ENCODE results near the gene C1RL. TPM values are rescaled to one million over a fixed set of nuclear protein-coding genes. Genes with fewer than 3 reads are reported as not detected.
A peak's percentile ranks its signal among the peaks of the same experiment; 100 is the strongest.

Gene C1RL
- total RNA-seq, 1 donor from 2014 or later: 80.5 TPM

DNA sequence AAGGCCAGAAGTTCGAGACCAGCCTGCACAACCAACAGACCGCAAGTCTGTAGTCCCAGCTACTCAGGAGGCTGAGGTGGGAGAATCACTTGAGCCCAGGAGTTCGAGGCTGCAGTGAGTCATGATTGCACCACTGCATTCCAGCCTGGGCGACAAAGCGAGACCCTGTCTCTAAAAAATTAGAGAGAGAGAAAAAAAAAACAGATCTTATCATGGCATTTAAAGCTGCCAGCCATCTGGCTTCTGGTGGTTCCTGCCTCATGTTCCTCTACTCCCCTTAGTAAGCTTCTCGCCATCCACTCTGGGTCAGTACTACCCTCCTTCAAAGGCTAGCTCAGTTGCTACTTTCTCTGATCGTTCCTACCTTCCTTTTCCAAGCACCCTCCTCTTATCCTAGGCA lies 37.2 kb upstream of the C1RL start:
- H3K36me3 ChIP-seq: peaks cover 43% of the 10 kb centered on the region
- DNase-seq: no peak
- intact Hi-C loops (cut with DNase I): no loop called here

DNA sequence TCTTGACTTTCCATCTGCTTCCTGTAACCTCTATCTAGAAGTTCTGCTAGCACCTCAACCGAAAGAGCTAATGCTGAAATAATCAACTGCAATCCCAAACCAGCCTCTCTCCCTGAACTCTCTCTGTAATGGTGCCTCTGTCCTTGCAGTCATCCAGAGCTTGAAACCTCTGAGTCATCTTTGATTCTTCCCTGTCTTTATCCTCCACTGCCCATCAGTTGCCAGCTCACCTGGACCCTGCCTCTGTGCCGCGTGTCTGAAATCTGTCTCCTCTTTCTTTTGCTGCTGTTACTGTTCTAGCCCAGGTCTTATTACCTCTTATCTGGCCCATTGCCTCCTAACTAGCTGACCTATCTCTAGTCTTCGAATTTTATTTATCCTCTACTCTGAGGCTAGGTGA lies 36.7 kb upstream of the C1RL start:
- TF ChIP-seq, protein P1, sequence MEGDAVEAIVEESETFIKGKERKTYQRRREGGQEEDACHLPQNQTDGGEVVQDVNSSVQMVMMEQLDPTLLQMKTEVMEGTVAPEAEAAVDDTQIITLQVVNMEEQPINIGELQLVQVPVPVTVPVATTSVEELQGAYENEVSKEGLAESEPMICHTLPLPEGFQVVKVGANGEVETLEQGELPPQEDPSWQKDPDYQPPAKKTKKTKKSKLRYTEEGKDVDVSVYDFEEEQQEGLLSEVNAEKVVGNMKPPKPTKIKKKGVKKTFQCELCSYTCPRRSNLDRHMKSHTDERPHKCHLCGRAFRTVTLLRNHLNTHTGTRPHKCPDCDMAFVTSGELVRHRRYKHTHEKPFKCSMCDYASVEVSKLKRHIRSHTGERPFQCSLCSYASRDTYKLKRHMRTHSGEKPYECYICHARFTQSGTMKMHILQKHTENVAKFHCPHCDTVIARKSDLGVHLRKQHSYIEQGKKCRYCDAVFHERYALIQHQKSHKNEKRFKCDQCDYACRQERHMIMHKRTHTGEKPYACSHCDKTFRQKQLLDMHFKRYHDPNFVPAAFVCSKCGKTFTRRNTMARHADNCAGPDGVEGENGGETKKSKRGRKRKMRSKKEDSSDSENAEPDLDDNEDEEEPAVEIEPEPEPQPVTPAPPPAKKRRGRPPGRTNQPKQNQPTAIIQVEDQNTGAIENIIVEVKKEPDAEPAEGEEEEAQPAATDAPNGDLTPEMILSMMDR (IDR thresholded peaks at IDR 0.05): no peak
- Histone ChIP-seq H3K4me3 (no peak overlapping the region), H3K27ac (no peak overlapping the region), H3K4me1 (no peaks in the 10 kb centered on the region), H3K9me3 (no peaks in the 10 kb centered on the region), H3K36me3 (peaks cover 38% of the 10 kb centered on the region), H3K27me3 (ENCODE audit: low read depth) (no peaks in the 10 kb centered on the region)
- ATAC-seq (no peak), DNase-seq (no peak)
- intact Hi-C loops (cut with DNase I): no loop called here

More for the DNA sequence above, 37.2 kb upstream of the C1RL start:
- Histone ChIP-seq H3K9me3 (no peaks in the 10 kb centered on the region), H3K4me3 (no peak overlapping the region), H3K27me3 (ENCODE audit: low read depth) (no peaks in the 10 kb centered on the region), H3K4me1 (no peaks in the 10 kb centered on the region), H3K27ac (no peak overlapping the region)
- no peak for ATAC-seq
- TF ChIP-seq, protein P1 (IDR thresholded peaks at IDR 0.05): no peak

DNA sequence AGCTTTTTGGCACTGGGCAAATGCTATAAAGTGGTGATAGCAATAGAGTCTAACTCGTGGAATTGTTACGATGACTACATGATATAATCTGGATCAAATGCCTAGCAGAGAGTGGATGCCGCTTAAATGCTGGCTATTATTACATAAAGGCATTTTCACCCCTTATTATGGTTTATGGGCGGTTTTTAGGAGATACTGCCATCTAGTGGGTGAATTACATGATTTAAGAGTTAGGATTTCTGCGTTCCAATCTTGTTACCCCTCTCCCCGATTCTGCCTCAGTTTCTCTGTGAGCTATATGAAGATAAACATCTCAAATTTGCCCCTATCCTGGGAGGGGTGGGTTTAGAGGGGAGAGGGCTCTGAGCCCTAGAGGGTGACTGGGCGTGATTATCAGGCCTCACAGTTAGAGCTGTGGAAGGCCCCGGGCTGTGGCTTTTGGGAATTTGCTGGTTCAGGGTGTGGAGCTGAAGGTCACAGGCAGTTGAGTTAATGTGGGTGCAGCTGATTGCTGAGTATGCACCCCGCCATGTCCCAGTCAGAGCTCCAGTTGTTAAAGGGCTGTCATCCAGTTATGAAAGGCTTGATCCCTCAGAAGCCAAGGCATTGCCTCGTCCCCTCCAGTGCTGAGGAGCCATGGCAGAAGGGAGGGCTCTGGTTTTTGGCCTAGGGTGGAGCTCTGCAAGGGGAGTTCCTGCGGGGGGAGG lies 35.6 kb upstream of the C1RL start:
- Histone ChIP-seq H3K9me3 (no peaks in the 10 kb centered on the region), H3K36me3 (peaks cover 27% of the 10 kb centered on the region), H3K4me3 (no peak overlapping the region), H3K27ac (no peak overlapping the region), H3K27me3 (ENCODE audit: low read depth) (no peaks in the 10 kb centered on the region), H3K4me1 (no peaks in the 10 kb centered on the region)
- TF ChIP-seq, protein P1 (IDR thresholded peaks at IDR 0.05): peak; percentile 50
- ATAC-seq (peak in 1 of 2 donors; percentile 39), DNase-seq (no peak)
- intact Hi-C loops (cut with DNase I): no loop called here

DNA sequence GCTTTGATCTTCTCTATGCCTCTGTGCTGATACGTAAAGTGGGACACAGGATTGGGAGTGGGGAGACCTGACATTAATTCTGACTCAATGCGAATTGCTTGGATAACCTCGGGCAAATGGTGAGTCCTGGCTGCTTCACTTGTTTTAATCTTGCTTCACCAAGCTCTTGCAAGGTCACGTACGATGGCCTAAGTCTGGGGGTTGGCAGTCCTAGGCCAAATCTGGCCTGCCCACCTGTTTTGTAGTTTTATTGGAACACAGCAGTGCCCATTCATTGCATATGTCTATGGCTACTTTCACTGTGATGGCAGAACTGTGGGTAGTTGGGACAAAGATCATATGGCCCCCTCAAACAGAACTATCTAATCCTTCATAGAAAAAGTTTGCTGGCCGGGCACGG lies 34.5 kb upstream of the C1RL start:
- TF ChIP-seq, protein P1 (IDR thresholded peaks at IDR 0.05): no peak
- ATAC-seq (no peak), DNase-seq (no peak)
- H3K9me3 ChIP-seq: no peaks in the 10 kb centered on the region
- no peak overlapping the region for H3K4me3 ChIP-seq
- intact Hi-C loops (cut with DNase I): no loop called here
- no peak overlapping the region for H3K27ac ChIP-seq
- no peaks in the 10 kb centered on the region for H3K27me3 ChIP-seq (ENCODE audit: low read depth)
- H3K4me1 ChIP-seq: no peaks in the 10 kb centered on the region
- peaks cover 18% of the 10 kb centered on the region for H3K36me3 ChIP-seq

DNA sequence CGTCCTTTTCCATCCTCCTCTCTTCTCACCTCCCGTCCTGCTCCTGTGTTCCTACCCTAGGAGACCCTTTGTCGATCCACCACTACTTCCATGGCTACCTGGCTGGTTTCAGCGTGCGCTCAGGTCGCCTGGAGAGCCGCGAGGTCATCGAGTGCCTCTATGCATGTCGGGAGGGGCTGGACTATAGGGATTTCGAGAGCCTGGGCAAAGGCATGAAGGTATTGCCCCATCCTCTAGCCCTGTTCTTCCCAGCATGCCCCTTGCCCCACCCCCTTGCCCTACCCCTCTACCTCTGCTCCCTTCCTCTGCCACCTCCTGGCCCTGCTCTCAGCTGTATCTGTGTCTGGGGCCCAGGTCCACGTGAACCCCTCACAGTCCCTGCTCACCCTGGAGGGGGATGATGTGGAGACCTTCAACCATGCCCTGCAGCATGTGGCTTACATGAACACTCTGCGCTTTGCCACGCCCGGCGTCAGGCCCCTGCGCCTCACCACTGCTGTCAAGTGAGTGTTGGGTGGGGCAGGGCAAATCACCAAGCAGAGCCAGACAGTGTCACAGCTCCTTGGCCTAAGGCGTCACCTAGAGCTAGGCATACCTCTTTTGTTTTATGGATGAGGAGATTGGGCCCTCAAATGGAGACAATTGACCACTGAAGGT lies 33.9 kb upstream of the C1RL start:
- Histone ChIP-seq H3K27me3 (ENCODE audit: low read depth) (no peaks in the 10 kb centered on the region), H3K4me1 (peaks cover 2% of the 10 kb centered on the region), H3K9me3 (no peaks in the 10 kb centered on the region), H3K36me3 (peaks cover 14% of the 10 kb centered on the region), H3K4me3 (no peak overlapping the region), H3K27ac (no peak overlapping the region)
- ATAC-seq (peak; percentile 26 to 42), DNase-seq (no peak)
- TF ChIP-seq, protein P1 (IDR thresholded peaks at IDR 0.05): no peak
- intact Hi-C loops (cut with DNase I): no loop called here
